A549 (cell line): ENCODE results near the gene TANGO2. TPM values are rescaled to one million over a fixed set of nuclear protein-coding genes. Genes with fewer than 3 reads are reported as not detected.

ENCODE experiments used
- ATAC-seq, 2 experiments: fragments of 200-7000 bp in 1 of 2; fragments of >200 bp in 1 of 2; cut with Nextera tagmentation in 1 of 2; cut with Tn5 transposase in 1 of 2; 3 replicates each; pipeline versions ENCODE4 v1.8.0 to v1.9.1; 2018 to 2020; ENCODE audit warnings: mild to moderate bottlenecking in 1 of 2, moderate library complexity in 1 of 2
- CTCF ChIA-PET: fragments of 300-600 bp; sonication (Branson Sonifier 250); formaldehyde crosslinking; extraction: SDS; loops from one replicate; lab custom pipeline; 2021; ENCODE audit warnings: antibody characterized with exemption, inconsistent platforms; lab: Yijun Ruan, JAX
- POLR2A ChIA-PET: fragments of 350-600 bp; formaldehyde crosslinking; extraction: SDS; loops from one replicate; lab custom pipeline; 2021; ENCODE audit warnings: antibody characterized with exemption, inconsistent platforms; lab: Yijun Ruan, JAX
- DNase-seq, 2 experiments: peaks; one replicate each; pipeline versions ENCODE4 v3.0.0 to v3.0.0-alpha.2; 2011 to 2016; ENCODE audit warnings: low read depth in 1 of 2, low spot score in 1 of 2
- FAIRE-seq: peaks from 2 replicates; lab custom pipeline; 2011; peaks lifted over from hg19 to GRCh38; lab: Jason Lieb, UNC
- H3K27ac ChIP-seq, 2 experiments: fragments of >200 bp; sonication (Bioruptor Twin); formaldehyde crosslinking; 3 replicates each; pipeline ENCODE4 v1.5.1; 2016 to 2017
- H3K4me1 ChIP-seq: fragments of >200 bp; sonication (Bioruptor Twin); formaldehyde crosslinking; 3 replicates; pipeline ENCODE4 v1.6.1; 2016
- H3K4me2 ChIP-seq: fragments of >200 bp; sonication (Bioruptor Twin); formaldehyde crosslinking; 3 replicates; pipeline ENCODE4 v1.6.1; 2016
- H3K4me3 ChIP-seq: fragments of >200 bp; sonication (Bioruptor Twin); formaldehyde crosslinking; 3 replicates; pipeline ENCODE4 v1.5.1; 2016
- H3K9me3 ChIP-seq: fragments of >200 bp; sonication (Bioruptor Twin); formaldehyde crosslinking; 3 replicates; pipeline ENCODE4 v1.6.1; 2016
- BCL3 ChIP-seq: fragments of >200 bp; sonication (Bioruptor Twin); formaldehyde crosslinking; IDR thresholded peaks from 3 replicates; pipeline ENCODE4 v1.6.1; 2016
- CBX8 ChIP-seq: fragments of 200-600 bp; sonication (generic); IDR thresholded peaks from 2 replicates; pipeline ENCODE4 v1.6.1; 2016
- CTCF ChIP-seq: fragments of >200 bp; sonication (Bioruptor Twin); formaldehyde crosslinking; IDR thresholded peaks from 3 replicates; pipeline ENCODE4 v1.5.1; 2016
- EHF ChIP-seq: fragments of 250-450 bp; sonication (Bioruptor Pico); IDR thresholded peaks from 2 replicates; pipeline ENCODE4 v1.5.0; 2020; ENCODE audit warnings: mild to moderate bottlenecking
- EHMT2 ChIP-seq: fragments of 200-600 bp; sonication (generic); IDR thresholded peaks from 2 replicates; pipeline ENCODE4 v1.6.1; 2016; ENCODE audit warnings: antibody characterized with exemption, low read depth, mild to moderate bottlenecking, moderate library complexity
- ESRRA ChIP-seq: fragments of 150-350 bp; IDR thresholded peaks from 2 replicates; pipeline ENCODE4 v1.6.1; 2014; ENCODE audit warnings: mild to moderate bottlenecking, low read length, borderline replicate concordance
- HDAC2 ChIP-seq: fragments of 200-600 bp; sonication (generic); IDR thresholded peaks from 2 replicates; pipeline ENCODE4 v1.6.1; 2016
- HOXB5 ChIP-seq: fragments of 250-450 bp; sonication (Bioruptor Pico); IDR thresholded peaks from 2 replicates; pipeline ENCODE4 v1.5.0; 2020; ENCODE audit warnings: mild to moderate bottlenecking, moderate library complexity
- JUN ChIP-seq, 2 experiments: fragments of >200 bp; sonication (Bioruptor Twin); formaldehyde crosslinking; IDR thresholded peaks; 2 replicates in 1 of 2; 3 replicates in 1 of 2; pipeline ENCODE4 v1.6.1; 2016 to 2017
- JUNB ChIP-seq: fragments of >200 bp; sonication (Bioruptor Twin); formaldehyde crosslinking; IDR thresholded peaks from 2 replicates; pipeline ENCODE4 v1.6.1; 2016
- KDM5A ChIP-seq: fragments of 200-600 bp; sonication (generic); IDR thresholded peaks from 2 replicates; pipeline ENCODE4 v1.6.1; 2016; ENCODE audit warnings: antibody characterized with exemption, mild to moderate bottlenecking
- MAFK ChIP-seq: fragments of 450-650 bp; IDR thresholded peaks from 2 replicates; pipeline ENCODE4 v1.6.1; 2014; ENCODE audit not compliant: partially characterized antibody
- MAZ ChIP-seq: fragments of 150-350 bp; IDR thresholded peaks from 2 replicates; pipeline ENCODE4 v1.6.1; 2014; ENCODE audit warnings: antibody characterized with exemption, low read depth, low read length, borderline replicate concordance
- MYC ChIP-seq: IDR thresholded peaks from 2 replicates; pipeline ENCODE4 v1.6.1; 2012; ENCODE audit warnings: mild to moderate bottlenecking, inconsistent platforms, low read length, improper control_type of control experiment, borderline replicate concordance
- NPAS2 ChIP-seq: fragments of 250-450 bp; sonication (Bioruptor Pico); IDR thresholded peaks from 2 replicates; pipeline ENCODE4 v1.8.0; 2022; ENCODE audit warnings: mild to moderate bottlenecking, moderate library complexity, borderline replicate concordance
- NR3C1 ChIP-seq: fragments of >200 bp; sonication (Bioruptor Twin); formaldehyde crosslinking; IDR thresholded peaks from 3 replicates; pipeline ENCODE4 v1.6.1; 2017
- PBX3 ChIP-seq: IDR thresholded peaks from 2 replicates; pipeline ENCODE4 v1.6.1; 2012
- RARB ChIP-seq: fragments of 250-450 bp; sonication (Bioruptor Pico); IDR thresholded peaks from 2 replicates; pipeline ENCODE4 v1.8.0; 2021; ENCODE audit warnings: mild to moderate bottlenecking, moderate library complexity
- SMC3 ChIP-seq: fragments of >200 bp; sonication (Bioruptor Twin); formaldehyde crosslinking; IDR thresholded peaks from 3 replicates; pipeline ENCODE4 v1.6.1; 2018; ENCODE audit warnings: inconsistent platforms
- SREBF2 ChIP-seq: fragments of 450-650 bp; IDR thresholded peaks from 2 replicates; pipeline ENCODE4 v1.6.1; 2014; ENCODE audit warnings: mild to moderate bottlenecking, moderate library complexity
- TFCP2L1 ChIP-seq: fragments of 250-450 bp; sonication (Bioruptor Pico); IDR thresholded peaks from 2 replicates; pipeline ENCODE4 v1.5.0; 2021; ENCODE audit warnings: mild to moderate bottlenecking
- ZC3H11A ChIP-seq: fragments of 450-650 bp; IDR thresholded peaks from 2 replicates; pipeline ENCODE4 v1.6.1; 2014; ENCODE audit warnings: antibody characterized with exemption, mild to moderate bottlenecking
- ZFP36 ChIP-seq: fragments of 450-650 bp; IDR thresholded peaks from 2 replicates; pipeline ENCODE4 v1.6.1; 2014; ENCODE audit warnings: borderline replicate concordance; ENCODE audit not compliant: partially characterized antibody
- ZNF302 ChIP-seq: fragments of 250-450 bp; sonication (Bioruptor Pico); IDR thresholded peaks from 2 replicates; pipeline ENCODE4 v1.9.0; 2021; ENCODE audit warnings: inconsistent platforms, mild to moderate bottlenecking, moderate library complexity
- ZSCAN20 ChIP-seq: fragments of 250-450 bp; sonication (Bioruptor Pico); IDR thresholded peaks from 2 replicates; pipeline ENCODE4 v1.8.0; 2022; ENCODE audit warnings: mild to moderate bottlenecking, moderate library complexity
- WGBS: methylation state at CpG from one replicate; pipeline ENCODE4 v1.1.6; 2017; ENCODE audit errors: missing lambda C conversion rate; 5-methylcytosine and 5-hydroxymethylcytosine counted together
- polyA plus RNA-seq, 4 experiments: library from polyadenylated mRNA; depleted of rRNA in 3 of 4; stranded (reverse); fragments of >200 nt; fragmentation: RNase III in 1 of 4; extraction: RNeasy Plus Mini Kit Qiagen cat#74134 plus additional on column Dnase treatment in 1 of 4; gene quantifications; 2 replicates in 3 of 4; 3 replicates in 1 of 4; pipeline ENCODE4 v1.2.3, GENCODE V29; 2011 to 2017

The TANGO2 gene
- polyA plus RNA-seq, 2 of the 4 experiments (the other 2 are of a cell fraction): 13.2 to 13.8 TPM

- Histone ChIP-seq H3K9me3 (no peaks in the 10 kb centered on the region), H3K27ac (no peak overlapping the region), H3K4me1 (no peaks in the 10 kb centered on the region), H3K4me2 (no peak overlapping the region), H3K4me3 (no peak overlapping the region)
- WGBS: 86% methylated on average over 12 of the region's 12 CpGs
- ChIA-PET POLR2A (interaction anchor here (0.7 kb wide), 1 partner anchor 9 kb away, joined by 3 read pairs; the partner anchor contains the start of gene TRMT2A), CTCF (interaction anchor here (2.2 kb wide), 1 partner anchor 13 kb away, joined by 7 read pairs; no protein-coding TSS in a partner anchor)
- no peak for FAIRE-seq
- TF ChIP-seq SREBF2 (no peak), ZSCAN20 (CRISPR knock-in tag) (no peak), HOXB5 (CRISPR knock-in tag) (no peak), ZNF302 (CRISPR knock-in tag) (no peak), MYC (no peak), JUNB (no peak), RARB (CRISPR knock-in tag) (no peak), HDAC2 (no peak), TFCP2L1 (CRISPR knock-in tag) (no peak), CBX8 (no peak), EHMT2 (no peak), EHF (CRISPR knock-in tag) (no peak), PBX3 (no peak), MAZ (no peak), BCL3 (no peak), MAFK (no peak), JUN (IDR thresholded peaks at IDR 0.05) (no peak)
- no peak for DNase-seq
- ATAC-seq: no peak
Observed at GRCh38 chr22:20108757-20109230, 87.9 kb downstream of the TANGO2 start.

- TF ChIP-seq MYC: no peak
- WGBS: 85% methylated on average over 6 of the region's 23 CpGs
- no peak overlapping the region for H3K4me2 ChIP-seq
- no peak for FAIRE-seq
- H3K27ac ChIP-seq: no peak overlapping the region
- ChIA-PET POLR2A (interaction anchor here (0.7 kb wide), 1 partner anchor 8 kb away, joined by 3 read pairs; the partner anchor contains the start of gene TRMT2A), CTCF (interaction anchor here (1.3 to 2.4 kb wide), 5 partner anchors 8 to 143 kb away, joined by 3 to 11 read pairs (median 7); no protein-coding TSS in a partner anchor)
- ATAC-seq: no peak
- no peaks in the 10 kb centered on the region for H3K4me1 ChIP-seq
- DNase-seq: no peak
- no peak overlapping the region for H3K4me3 ChIP-seq
- H3K9me3 ChIP-seq: no peaks in the 10 kb centered on the region
Observed at GRCh38 chr22:20109411-20110358, 88.8 kb downstream of the TANGO2 start.

- WGBS: 91% methylated on average over 9 of the region's 9 CpGs
- ATAC-seq (no peak), FAIRE-seq (no peak), DNase-seq (no peak)
- CTCF ChIA-PET: interaction anchor here (0.6 to 2.4 kb wide), 8 partner anchors 9 to 144 kb away, joined by 3 to 11 read pairs (median 4); no protein-coding TSS in a partner anchor
- Histone ChIP-seq H3K9me3 (no peaks in the 10 kb centered on the region), H3K4me2 (no peak overlapping the region), H3K27ac (no peak overlapping the region), H3K4me1 (peaks cover under 1% of the 10 kb centered on the region; the same call in 1 of the 3 replicates), H3K4me3 (no peak overlapping the region)
- TF ChIP-seq ZC3H11A (no peak), CTCF (no peak), SMC3 (no peak), NR3C1 (no peak), KDM5A (no peak), MAFK (no peak), HOXB5 (CRISPR knock-in tag) (no peak), EHF (CRISPR knock-in tag) (no peak), ZFP36 (no peak), ESRRA (no peak), NPAS2 (CRISPR knock-in tag) (no peak)
- POLR2A ChIA-PET: no interaction called here
Observed at GRCh38 chr22:20110359-20110985, 89.6 kb downstream of the TANGO2 start.
